Epithelial cell of esophagus (primary cell): ENCODE results near the gene SLC12A4.
A peak's percentile ranks its signal among the peaks of the same experiment; 100 is the strongest.

Source experiments
- DNase-seq: peaks from one replicate; pipeline ENCODE4 v3.0.0; 2010; ENCODE audit warnings: low read depth
- H3K4me3 ChIP-seq: 2 replicates; pipeline ENCODE4 v1.5.1; 2011; ENCODE audit warnings: mild to moderate bottlenecking, low read length, control low read depth
- TF ChIP-seq, protein P1 (sequence below): IDR thresholded peaks from 2 replicates; pipeline ENCODE4 v1.5.1; 2011; ENCODE audit warnings: low read depth, mild to moderate bottlenecking, low read length, control low read depth, inconsistent platforms; ENCODE audit not compliant: insufficient read depth; ENCODE audit errors: missing control alignments

The SLC12A4 gene

DNA sequence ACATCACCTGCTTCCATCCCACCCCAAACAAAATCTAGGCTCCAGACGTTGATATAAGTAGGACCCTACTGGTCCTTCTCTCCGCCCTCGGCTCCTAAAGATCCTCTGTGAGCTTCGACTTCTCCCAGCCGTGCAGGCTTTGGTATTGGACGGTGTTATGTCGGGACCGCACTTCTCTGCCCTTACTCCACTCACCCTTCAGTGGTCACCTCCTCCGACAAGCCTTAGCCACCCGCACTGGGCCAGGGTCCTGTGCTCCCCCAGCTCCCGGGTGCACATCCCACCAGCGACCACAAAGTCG lies 33.4 kb downstream of the SLC12A4 start:
- TF ChIP-seq, protein P1, sequence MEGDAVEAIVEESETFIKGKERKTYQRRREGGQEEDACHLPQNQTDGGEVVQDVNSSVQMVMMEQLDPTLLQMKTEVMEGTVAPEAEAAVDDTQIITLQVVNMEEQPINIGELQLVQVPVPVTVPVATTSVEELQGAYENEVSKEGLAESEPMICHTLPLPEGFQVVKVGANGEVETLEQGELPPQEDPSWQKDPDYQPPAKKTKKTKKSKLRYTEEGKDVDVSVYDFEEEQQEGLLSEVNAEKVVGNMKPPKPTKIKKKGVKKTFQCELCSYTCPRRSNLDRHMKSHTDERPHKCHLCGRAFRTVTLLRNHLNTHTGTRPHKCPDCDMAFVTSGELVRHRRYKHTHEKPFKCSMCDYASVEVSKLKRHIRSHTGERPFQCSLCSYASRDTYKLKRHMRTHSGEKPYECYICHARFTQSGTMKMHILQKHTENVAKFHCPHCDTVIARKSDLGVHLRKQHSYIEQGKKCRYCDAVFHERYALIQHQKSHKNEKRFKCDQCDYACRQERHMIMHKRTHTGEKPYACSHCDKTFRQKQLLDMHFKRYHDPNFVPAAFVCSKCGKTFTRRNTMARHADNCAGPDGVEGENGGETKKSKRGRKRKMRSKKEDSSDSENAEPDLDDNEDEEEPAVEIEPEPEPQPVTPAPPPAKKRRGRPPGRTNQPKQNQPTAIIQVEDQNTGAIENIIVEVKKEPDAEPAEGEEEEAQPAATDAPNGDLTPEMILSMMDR: no peak
- peak overlapping the region; percentile 96 for H3K4me3 ChIP-seq
- no peak for DNase-seq

GRCh38 chr16:67934306-67935100 lies 33.9 kb downstream of the SLC12A4 start:
- DNase-seq: no peak
- TF ChIP-seq, protein P1: no peak
- H3K4me3 ChIP-seq: peak overlapping the region; percentile 96

DNA sequence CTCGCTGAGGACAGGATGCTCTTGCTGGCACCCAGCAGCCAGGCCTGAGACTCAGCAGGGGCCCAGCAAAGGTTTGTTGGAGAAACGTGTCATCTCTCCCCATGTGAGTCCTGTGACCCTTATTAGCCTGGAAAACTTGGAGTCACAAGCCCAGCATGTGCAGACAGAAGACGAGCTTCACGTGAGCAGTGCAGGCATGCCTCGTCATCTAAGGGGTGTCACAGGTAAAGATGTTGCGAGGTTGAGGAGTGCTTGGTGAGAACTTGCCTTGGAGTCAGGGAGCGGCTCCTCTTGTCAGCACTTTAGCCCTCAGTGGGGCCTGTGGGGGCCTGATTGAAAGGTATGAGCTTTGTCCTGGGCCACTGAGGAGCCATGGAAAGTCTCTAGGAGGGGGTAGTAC lies 34.6 kb downstream of the SLC12A4 start:
- TF ChIP-seq, protein P1: no peak
- no peak for DNase-seq
- no peak overlapping the region for H3K4me3 ChIP-seq

DNA sequence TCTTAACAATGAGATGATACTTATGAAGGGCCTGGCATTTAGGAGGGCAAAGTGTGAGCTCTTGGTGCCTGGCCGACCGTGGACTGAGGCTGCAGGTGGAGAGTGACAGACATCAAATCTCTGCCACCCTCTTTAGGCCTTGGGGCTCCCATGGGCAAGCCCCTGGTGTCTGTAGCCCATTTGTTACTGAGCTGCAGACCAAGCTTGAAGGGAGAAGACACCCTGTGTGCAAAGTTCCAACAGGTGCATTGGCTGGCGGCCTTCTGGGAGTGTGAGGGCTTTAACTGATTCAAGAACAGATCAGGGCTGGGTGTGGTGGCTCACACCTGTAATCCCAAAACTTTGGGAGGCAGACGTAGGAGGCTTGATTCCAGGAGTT lies 36.0 kb downstream of the SLC12A4 start:
- H3K4me3 ChIP-seq: no peak overlapping the region
- no peak for DNase-seq
- TF ChIP-seq, protein P1: no peak

- TF ChIP-seq, protein P1: peak; percentile 19
- H3K4me3 ChIP-seq: no peak within 1 kb of the TSS
- DNase-seq: no peak
Observed at GRCh38 chr16:67931712-67932461, 36.5 kb downstream of the SLC12A4 start, which contains the start of gene CTRL. Gene CTRL (minus strand): TSS chr16:67931862. CDS start chr16:67931852, 10 bp downstream.

DNA sequence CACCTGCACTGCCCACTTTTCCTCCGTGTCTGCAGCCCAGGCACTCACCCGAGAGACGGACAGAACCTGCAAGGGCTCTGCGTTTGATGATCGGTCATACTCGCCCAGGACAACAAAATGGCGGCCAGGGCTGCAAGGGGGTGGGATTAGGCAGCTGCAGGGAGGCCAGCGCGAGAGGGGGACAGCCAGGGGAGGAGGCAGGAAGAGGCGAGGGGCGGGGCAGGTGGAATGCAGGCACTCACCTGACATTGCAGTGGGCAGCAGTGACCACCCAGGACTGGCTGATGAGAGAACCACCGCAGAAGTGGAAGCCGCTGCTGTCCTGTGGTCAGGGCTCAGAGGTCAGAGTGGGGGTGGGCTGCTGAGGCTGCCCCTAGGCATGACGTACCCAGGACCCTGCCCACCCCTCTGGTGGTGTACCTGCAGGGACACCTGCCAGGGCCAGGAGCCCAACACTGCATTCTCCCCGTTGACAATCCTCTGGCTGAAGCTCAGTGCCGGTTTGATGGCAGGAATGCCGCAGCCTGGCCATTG lies 37.7 kb downstream of the SLC12A4 start:
- DNase-seq: no peak
- H3K4me3 ChIP-seq: no peak overlapping the region
- TF ChIP-seq, protein P1: no peak
